GM15510 (cell line): ENCODE data around the gene MFAP4.
A peak's percentile ranks its signal among the peaks of the same experiment; 100 is the strongest.

Source experiments
- POLR2A ChIP-seq: IDR thresholded peaks from 3 replicates; pipeline ENCODE4 v1.6.1; 2011; ENCODE audit warnings: borderline replicate concordance; ENCODE audit not compliant: insufficient read length; ENCODE audit errors: extremely low read depth

The MFAP4 gene

DNA sequence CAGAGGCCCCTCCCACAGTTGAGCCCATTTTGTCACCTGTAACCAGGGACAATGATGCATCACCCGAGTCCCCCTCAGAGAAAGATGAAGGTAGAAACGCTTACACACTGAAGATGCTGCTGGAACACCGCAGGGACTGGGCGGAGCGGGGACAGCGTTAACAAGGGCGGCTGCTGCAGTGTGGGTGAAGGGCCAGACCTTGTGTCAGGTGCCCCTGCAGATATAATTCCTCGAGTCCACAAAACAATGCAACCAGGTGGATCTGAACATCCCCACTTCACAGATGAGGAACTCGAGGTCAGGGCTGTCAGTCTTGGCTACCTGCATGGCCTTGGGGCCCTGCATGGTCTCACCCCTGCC is 15.0 kb downstream of the MFAP4 start:
- TF ChIP-seq POLR2A = no peak

DNA sequence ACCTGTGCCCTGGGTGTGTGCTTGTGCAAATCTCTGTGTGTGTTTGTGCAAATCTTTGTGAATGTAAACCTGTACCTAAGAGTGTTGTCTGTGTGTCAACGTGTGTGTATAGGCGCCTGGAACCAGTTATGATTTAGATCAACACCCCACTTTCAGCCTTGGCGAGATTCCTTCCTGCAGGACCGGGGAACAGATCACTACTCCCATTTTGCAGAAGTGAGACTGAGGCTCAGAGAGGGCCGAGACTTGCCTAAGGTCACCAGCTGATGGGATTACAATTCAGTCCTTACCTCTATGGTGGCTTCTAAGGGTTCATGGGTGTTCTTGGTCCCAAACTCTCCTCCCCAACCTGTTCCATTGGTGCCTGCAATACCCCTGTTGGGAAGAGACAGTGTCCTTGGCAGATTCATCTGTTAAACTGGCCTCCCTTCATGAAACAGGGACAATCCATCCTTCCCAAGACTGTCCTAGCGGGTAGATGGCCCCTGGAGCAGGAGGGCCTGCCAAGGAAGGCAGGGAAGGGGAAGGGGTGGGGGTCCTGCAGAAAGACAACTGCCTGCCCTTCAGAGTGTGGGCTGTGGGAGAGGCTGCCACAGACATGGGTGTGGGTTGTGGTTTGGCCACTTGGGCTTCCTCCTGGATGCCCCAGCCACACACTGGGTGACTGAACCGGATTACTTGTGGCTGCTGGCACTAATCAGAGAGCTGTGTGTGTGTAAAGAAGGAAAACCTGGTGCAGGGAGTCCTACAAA is 15.6 kb downstream of the MFAP4 start:
- TF ChIP-seq POLR2A = no peak

GRCh38 chr17:19370493-19370960 is 16.5 kb downstream of the MFAP4 start:
- TF ChIP-seq POLR2A = no peak

- no peak for TF ChIP-seq POLR2A
Measured at GRCh38 chr17:19369846-19370492, 17.0 kb downstream of the MFAP4 start.

DNA sequence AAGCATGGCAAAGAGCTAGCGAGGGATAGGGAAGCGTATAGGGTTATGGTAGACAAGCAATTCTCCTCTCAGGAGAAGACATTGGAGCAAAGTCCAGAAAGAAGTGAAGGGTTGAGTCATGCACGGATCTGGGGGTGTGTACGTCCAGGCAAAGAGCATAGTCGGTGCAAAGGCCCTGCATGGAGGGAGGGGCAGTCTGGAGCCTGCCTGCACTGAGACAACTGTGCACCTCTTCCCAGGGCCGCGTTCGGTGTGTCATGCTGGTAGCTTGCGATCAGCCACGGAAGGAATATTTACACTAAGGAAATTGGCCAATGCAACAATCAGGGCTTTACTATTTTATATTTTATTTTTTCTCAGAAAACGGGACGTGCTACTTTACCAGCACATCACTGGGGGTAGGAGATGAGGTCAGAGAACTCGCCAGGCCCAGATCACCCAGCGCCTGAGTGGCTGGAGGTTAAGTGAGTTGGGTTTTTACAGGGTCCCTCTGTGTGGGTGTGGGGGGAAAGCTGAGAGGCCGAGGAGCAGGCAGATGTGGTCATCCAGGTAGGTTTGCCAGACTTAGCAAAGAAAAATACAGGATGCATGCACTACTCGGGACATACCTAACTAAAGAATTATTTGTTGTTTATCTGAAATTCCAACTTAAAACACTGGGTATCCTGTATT is 17.7 kb downstream of the MFAP4 start:
- TF ChIP-seq POLR2A = no peak

DNA sequence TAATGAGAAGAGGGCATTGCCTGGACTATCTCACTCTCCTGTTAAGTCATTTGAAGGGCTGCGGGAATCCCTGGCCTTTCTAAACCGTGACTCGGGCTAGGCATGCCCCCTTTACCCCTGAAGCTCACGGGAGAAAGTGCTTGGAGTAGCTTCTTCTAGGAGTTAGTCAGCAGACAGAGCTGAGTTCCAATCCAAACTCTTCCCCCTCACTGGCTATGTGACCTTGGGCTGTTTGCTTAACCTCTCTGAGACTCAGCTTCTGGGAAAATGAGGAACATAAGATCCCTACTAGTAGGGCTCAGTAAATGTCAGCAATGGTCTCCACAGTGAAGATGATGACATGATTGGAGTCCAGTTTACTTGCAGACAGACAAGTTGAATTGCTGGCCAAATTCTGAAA is 18.8 kb downstream of the MFAP4 start:
- no peak for TF ChIP-seq POLR2A

DNA sequence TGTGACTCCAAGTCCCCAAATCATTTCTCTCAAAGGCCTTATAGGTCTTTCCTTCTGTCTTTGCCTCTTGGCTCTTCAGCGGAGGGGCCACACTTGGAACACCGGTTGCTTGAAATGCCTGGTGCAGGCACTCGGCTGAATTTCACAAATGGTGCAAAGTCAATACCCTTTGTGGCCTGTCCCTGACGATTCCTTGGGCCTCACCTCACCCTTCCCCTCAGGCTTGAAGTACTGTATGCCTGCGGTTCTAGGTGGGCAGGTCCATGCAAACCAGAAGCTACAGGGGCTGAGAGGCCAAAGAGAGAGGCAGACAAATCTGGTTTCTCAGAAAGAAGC is 20.4 kb downstream of the MFAP4 start:
- TF ChIP-seq POLR2A = no peak

DNA sequence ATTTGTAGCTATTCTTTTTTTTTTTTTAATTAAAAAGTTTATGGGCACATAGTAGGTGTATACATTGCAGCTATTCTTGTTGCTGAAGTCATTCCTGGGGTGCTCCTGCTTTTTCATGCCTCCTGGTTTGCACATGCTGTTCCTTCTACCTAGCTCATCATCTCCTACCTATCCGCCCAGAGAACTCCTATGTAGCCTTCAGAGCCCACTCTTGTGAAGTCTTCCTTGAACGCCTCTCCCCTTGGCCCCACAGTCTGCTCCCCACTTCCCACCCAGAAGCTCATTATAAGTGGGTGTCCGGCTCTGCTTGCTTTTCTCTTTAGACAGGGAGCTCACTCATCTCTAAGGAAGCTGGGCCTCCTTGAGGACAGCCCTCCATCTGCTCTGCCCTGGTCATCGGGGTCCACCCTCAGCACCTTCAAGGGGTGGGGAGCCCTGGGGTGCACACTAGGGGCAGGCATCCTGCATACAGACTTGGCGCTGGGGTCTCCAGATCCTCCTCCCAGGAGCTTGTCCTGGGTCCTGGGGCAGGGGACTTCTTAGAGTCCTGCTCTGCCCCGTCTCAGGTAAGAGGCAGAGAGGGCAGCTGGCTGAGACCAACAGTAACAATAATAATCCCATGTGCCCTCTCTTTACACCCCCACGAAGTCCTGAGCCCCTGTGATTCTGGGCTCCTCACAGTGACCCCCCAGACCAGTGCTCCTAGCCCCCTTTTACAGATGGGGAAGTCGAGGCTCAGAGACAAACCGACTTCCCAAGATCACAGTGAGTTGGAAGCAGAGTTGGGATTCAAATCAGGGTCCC is 21.0 kb downstream of the MFAP4 start:
- no peak for TF ChIP-seq POLR2A

DNA sequence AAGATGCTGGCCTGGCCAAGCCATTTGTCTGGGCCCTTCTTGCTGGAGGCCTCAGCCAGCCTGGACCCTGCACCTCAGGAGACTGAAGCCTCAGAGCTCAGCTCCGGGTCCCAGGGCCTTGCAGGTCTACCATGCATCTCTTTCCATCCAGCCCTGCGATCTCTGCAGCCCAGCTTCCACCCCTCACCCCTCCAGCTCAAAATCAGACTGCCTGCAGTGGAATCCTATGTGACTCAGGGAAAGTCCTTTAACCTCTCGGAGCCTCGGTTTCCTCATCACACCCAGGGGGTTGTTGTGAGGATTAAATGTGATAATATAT is 21.5 kb downstream of the MFAP4 start:
- no peak for TF ChIP-seq POLR2A

DNA sequence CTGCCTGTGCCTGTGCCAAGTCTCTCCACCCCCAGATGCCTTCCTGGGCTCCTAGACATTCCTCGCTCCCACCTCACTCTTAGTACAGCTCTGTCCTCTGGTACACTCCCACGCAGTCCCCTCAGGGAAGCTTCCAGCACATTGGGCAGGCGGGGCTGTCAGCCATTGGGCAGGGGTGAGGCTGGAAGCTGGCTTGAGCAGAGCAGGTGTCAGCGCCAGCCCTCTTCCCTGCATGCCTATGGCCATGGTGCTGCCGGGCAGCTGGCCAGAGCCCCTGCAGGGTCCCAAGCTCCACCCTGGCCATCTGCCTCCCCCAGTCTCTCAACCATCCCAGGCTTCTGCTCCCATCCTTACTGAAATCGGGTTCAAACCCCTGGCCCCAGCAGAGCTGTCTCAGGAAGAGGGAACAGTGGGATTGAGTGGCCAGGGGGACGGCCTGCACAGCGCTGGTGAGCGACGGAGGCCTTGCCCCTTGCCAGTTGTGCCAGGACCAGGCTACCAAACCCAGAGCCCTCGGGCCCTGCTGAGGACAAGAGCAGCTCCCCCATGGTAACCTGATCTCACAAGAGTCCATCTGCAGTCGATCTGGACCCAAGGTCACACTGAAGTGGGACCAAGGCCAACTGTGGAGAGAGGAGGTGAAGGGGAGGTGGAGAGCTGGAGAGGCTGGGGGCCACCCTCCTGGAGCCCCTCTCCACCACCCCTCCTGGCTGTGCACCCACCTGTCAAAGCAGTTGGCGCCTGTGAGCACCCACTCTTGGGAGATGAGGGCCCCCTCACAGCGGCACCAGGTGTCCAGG is 22.1 kb downstream of the MFAP4 start:
- TF ChIP-seq POLR2A = no peak

DNA sequence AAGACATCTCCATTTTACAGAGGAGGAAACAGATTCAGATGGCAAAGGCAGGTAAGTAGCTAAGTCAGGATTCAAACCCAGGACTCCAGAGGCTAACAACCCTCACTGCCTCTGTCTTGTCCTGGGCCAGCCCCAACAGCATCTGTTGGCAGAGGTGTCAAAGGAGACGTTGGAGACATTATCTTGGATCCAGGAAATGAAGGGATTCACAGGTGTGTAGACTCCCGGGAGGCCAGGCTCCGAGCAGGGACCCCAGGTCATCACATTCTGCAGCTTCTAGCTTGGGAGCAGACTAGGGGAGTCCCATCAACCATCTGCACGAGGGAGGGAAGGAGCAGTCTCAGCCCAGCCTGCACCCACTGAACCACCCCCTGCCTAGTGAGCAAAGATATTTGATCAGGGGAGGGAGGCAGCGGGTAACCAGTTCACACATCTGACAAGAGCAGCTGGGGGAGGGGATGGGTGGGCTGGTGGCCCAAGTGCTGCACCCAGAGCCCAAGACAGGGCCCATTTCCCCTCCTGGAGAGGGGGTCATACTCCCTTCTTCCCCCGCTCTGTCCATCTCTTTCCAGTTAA is 23.4 kb downstream of the MFAP4 start:
- no peak for TF ChIP-seq POLR2A

DNA sequence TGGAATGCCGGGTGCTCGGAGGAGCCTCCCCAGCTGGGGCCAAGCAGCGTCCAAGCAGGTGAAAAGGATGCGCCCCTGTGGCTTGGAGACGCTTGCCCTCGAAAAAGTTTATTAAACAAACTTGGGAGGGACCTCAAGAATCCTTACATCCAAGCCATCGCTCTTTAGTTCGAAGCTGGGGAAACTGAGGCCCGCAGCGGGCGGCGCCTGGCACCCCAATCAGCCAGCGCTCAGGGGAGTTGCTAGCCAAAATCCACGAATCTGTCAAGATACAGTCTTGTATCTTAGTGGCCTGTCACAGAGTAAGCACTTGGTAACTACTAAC is 23.9 kb downstream of the MFAP4 start:
- no peak for TF ChIP-seq POLR2A

DNA sequence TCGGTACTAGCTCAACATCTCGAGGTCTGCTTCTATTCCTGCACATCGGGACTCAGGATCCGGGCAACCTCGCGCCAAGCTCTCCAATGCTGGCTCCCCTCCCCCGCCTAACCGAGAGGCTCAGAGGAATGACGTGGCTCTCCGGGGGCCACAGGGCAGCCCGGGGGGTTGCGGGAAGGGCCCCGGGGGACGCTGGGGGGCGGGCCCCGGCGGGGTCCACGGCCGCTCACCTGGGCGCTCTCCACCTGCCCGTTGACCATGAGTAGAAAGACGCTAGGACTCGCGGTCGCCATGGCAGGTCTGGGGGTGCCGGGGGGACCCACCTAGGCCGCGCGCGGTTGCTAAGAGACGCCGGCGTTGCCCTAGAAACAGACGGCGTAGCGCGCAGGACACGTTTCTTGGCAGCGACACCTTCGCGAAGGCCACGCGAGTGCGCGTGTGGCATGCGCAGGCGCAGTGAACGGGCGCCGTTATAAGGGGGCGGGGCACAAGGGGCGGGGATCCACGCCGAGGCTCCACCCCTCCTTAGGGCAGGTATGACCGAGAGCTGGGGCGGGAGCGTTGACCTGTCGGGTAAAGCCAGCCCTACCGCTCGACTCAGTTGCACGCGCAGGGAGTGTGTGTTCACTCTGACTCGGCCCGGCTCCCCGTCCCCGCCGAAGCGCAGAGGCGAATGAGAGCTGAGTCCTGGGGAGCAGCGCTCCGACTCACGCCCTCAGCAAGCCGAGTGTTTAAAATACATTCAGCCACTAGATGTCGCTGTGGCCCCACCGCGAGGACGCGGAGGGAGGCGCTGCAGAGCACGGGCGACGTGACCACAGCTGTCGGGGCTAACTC is 24.5 kb downstream of the MFAP4 start, which contains the start of gene B9D1:
Gene B9D1 (minus strand): TSS at position 447 of the 837 bp plus-strand sequence. CDS start 154 bp downstream, at position 293.
- peak; percentile 33 for TF ChIP-seq POLR2A

- no peak for TF ChIP-seq POLR2A
Measured at GRCh38 chr17:19361944-19362276, 25.1 kb downstream of the MFAP4 start.

DNA sequence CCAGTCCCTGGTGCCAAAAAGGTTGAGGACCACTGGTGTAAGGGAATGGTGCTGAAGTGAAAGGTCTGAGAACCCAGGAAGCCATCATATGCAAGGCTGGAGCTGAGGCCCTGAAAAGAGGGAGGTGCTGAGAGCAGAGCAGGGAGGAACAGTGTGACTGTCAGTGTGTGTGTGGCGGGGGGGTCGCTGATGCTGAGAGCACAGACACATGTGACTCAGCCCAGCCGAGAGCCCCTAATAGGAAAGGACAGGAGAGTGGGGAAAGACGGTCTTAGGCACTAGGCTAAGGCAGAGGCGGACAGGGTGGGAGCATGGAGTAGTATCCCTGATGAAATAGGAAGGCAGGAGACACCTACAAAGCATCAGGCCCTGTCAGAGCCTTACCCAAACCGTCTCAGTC is 25.7 kb downstream of the MFAP4 start:
- TF ChIP-seq POLR2A = no peak
